Stomach (tissue), 4 donors: ENCODE data around the gene ZNF358.

ENCODE experiments used
- EP300 ChIP-seq: sonication (generic); formaldehyde crosslinking; IDR thresholded peaks from one replicate; pipeline ENCODE4 v1.6.1; 2017; ENCODE audit warnings: antibody characterized with exemption
- TF ChIP-seq, protein P1 (sequence below), 7 experiments: fragments of 450-650 bp in 4 of 7; fragments of 200-600 bp in 3 of 7; sonication (generic) in 3 of 7; IDR thresholded peaks; one replicate each; pipeline ENCODE4 v1.5.1; 2016 to 2019; ENCODE audit warnings: antibody characterized with exemption in 7 of 7, control low read depth in 2 of 7, mild to moderate bottlenecking in 1 of 7

DNA sequence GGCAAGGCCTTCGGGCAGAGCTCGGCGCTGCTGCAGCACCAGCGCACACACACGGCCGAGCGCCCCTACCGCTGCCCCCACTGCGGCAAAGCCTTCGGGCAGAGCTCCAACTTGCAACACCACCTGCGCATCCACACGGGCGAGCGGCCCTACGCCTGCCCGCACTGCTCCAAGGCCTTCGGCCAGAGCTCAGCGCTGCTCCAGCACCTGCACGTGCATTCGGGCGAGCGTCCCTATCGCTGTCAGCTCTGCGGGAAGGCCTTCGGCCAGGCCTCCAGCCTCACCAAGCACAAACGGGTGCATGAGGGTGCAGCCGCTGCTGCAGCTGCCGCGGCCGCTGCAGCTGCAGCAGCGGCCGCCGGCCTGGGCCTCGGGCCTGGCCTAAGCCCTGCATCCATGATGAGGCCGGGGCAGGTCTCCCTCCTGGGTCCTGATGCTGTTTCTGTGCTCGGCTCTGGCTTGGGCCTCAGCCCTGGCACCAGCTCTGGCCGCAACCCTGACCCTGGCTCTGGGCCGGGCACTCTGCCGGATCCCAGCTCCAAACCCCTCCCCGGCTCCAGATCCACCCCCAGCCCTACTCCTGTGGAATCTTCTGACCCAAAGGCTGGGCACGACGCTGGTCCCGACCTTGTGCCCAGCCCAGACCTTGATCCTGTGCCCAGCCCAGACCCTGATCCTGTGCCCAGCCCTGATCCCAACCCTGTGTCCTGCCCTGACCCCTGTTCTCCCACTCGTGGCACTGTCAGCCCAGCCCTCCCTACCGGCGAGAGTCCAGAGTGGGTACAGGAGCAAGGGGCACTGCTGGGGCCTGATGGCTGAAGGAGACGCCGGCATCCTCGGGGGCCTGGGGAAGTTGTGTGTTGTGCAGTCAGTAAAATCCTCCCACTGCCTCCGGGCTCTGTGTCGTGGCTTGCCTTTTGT lies 4.5 kb downstream of the ZNF358 start:
- TF ChIP-seq, protein P1, sequence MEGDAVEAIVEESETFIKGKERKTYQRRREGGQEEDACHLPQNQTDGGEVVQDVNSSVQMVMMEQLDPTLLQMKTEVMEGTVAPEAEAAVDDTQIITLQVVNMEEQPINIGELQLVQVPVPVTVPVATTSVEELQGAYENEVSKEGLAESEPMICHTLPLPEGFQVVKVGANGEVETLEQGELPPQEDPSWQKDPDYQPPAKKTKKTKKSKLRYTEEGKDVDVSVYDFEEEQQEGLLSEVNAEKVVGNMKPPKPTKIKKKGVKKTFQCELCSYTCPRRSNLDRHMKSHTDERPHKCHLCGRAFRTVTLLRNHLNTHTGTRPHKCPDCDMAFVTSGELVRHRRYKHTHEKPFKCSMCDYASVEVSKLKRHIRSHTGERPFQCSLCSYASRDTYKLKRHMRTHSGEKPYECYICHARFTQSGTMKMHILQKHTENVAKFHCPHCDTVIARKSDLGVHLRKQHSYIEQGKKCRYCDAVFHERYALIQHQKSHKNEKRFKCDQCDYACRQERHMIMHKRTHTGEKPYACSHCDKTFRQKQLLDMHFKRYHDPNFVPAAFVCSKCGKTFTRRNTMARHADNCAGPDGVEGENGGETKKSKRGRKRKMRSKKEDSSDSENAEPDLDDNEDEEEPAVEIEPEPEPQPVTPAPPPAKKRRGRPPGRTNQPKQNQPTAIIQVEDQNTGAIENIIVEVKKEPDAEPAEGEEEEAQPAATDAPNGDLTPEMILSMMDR (IDR thresholded peaks at IDR 0.05), result no peak
- no peak for TF ChIP-seq EP300
